IMR-90 (cell line): ENCODE measurements around the gene GZF1. TPM values are rescaled to one million over a fixed set of nuclear protein-coding genes. Genes with fewer than 3 reads are reported as not detected.

Experiments used
- ATAC-seq: fragments of 200-7000 bp; cut with Tn5 transposase; 2 replicates; pipeline ENCODE4 v1.9.1; 2020; ENCODE audit warnings: low read depth, mild to moderate bottlenecking, moderate library complexity
- BruUV-seq: library from RNA; stranded (reverse); fragments of 400-500 nt; replicated peaks from 2 replicates; lab custom pipeline; 2021; lab: Mats Ljungman, UMichigan
- CTCF ChIA-PET: fragments of 300-600 bp; formaldehyde crosslinking; extraction: SDS; loops from one replicate; lab custom pipeline; 2021; ENCODE audit warnings: antibody characterized with exemption; lab: Yijun Ruan, JAX
- POLR2A ChIA-PET: fragments of 300-600 bp; sonication (Branson Sonifier 250); formaldehyde crosslinking; loops from one replicate; lab custom pipeline; 2022; ENCODE audit warnings: antibody characterized with exemption; ENCODE audit not compliant: unreplicated experiment; lab: Charles Lee
- DNase-seq: peaks from one replicate; pipeline ENCODE4 v3.0.0; 2013
- H2AFZ ChIP-seq: replicated peaks from 2 replicates; pipeline ENCODE3; 2013; ENCODE audit warnings: low read length, mild to moderate bottlenecking; ENCODE audit not compliant: poor library complexity
- H2AK5ac ChIP-seq: 2 replicates; pipeline ENCODE4 v1.6.1; 2013; ENCODE audit warnings: low read depth, low read length, inconsistent platforms
- H2AK9ac ChIP-seq: replicated peaks from 2 replicates; pipeline ENCODE3; 2013; ENCODE audit warnings: mild to moderate bottlenecking, low read depth, low read length, moderate library complexity; ENCODE audit not compliant: poor library complexity
- H2BK120ac ChIP-seq: 2 replicates; pipeline ENCODE4 v1.6.1; 2013; ENCODE audit warnings: low read depth, low read length, inconsistent platforms
- H2BK15ac ChIP-seq: 3 replicates; pipeline ENCODE4 v1.6.1; 2013; ENCODE audit warnings: low read depth, low read length, inconsistent platforms
- H2BK20ac ChIP-seq: 2 replicates; pipeline ENCODE4 v1.6.1; 2013; ENCODE audit warnings: low read depth, mild to moderate bottlenecking, inconsistent platforms, low read length, moderate library complexity
- H2BK5ac ChIP-seq: 2 replicates; pipeline ENCODE4 v1.6.1; 2013; ENCODE audit warnings: mild to moderate bottlenecking, low read depth, low read length, inconsistent platforms; ENCODE audit not compliant: poor library complexity, severe bottlenecking
- H3K14ac ChIP-seq: replicated peaks from 2 replicates; pipeline ENCODE4 v1.6.1; 2013; ENCODE audit warnings: low read depth, low read length, inconsistent platforms
- H3K18ac ChIP-seq: 2 replicates; pipeline ENCODE4 v1.6.1; 2013; ENCODE audit warnings: low read depth, low read length, control low read depth
- H3K23ac ChIP-seq: 2 replicates; pipeline ENCODE4 v1.6.1; 2013; ENCODE audit warnings: low read depth, low read length, inconsistent platforms
- H3K27ac ChIP-seq: 2 replicates; pipeline ENCODE4 v1.5.1; 2013; ENCODE audit warnings: mild to moderate bottlenecking, control low read depth, low read length; ENCODE audit not compliant: insufficient read depth
- H3K27me3 ChIP-seq: 2 replicates; pipeline ENCODE4 v1.6.1; 2013; ENCODE audit warnings: low read length; ENCODE audit not compliant: control insufficient read depth, insufficient read depth
- H3K36me3 ChIP-seq: 2 replicates; pipeline ENCODE4 v1.6.1; 2013; ENCODE audit warnings: low read length, mixed read lengths; ENCODE audit not compliant: control insufficient read depth, insufficient read depth
- H3K4ac ChIP-seq: 2 replicates; pipeline ENCODE4 v1.6.1; 2013; ENCODE audit warnings: low read depth, low read length, inconsistent platforms
- H3K4me1 ChIP-seq: 2 replicates; pipeline ENCODE4 v1.6.1; 2013; ENCODE audit warnings: low read length, mixed read lengths; ENCODE audit not compliant: control insufficient read depth, insufficient read depth
- H3K4me2 ChIP-seq: 2 replicates; pipeline ENCODE4 v1.6.1; 2013; ENCODE audit warnings: low read depth, mild to moderate bottlenecking, control low read depth, low read length, moderate library complexity
- H3K4me3 ChIP-seq: 2 replicates; pipeline ENCODE4 v1.5.1; 2013; ENCODE audit warnings: low read depth, mild to moderate bottlenecking, control low read depth, low read length, moderate library complexity; ENCODE audit not compliant: insufficient read depth
- H3K56ac ChIP-seq: 2 replicates; pipeline ENCODE4 v1.6.1; 2013; ENCODE audit warnings: low read length, inconsistent platforms; ENCODE audit not compliant: insufficient read depth; ENCODE audit errors: extremely low read depth
- H3K79me1 ChIP-seq, 2 experiments: 2 replicates each; pipeline ENCODE4 v1.6.1; 2013; ENCODE audit warnings: low read length in 2 of 2, inconsistent platforms in 1 of 2, low read depth in 1 of 2
- H3K9ac ChIP-seq: 2 replicates; pipeline ENCODE4 v1.6.1; 2013; ENCODE audit warnings: low read depth, low read length, control low read depth
- H3K9me1 ChIP-seq: 2 replicates; pipeline ENCODE4 v1.6.1; 2013; ENCODE audit warnings: low read length, inconsistent platforms; ENCODE audit not compliant: insufficient read depth
- H3K9me3 ChIP-seq: 2 replicates; pipeline ENCODE4 v1.6.1; 2013; ENCODE audit warnings: low read length; ENCODE audit not compliant: control insufficient read depth, insufficient read depth
- H4K20me1 ChIP-seq: 2 replicates; pipeline ENCODE4 v1.6.1; 2013; ENCODE audit warnings: low read length, inconsistent platforms; ENCODE audit not compliant: insufficient read depth
- H4K5ac ChIP-seq: 2 replicates; pipeline ENCODE4 v1.6.1; 2013; ENCODE audit warnings: mild to moderate bottlenecking, low read depth, low read length, control low read depth
- H4K8ac ChIP-seq, 2 experiments: 2 replicates each; pipeline ENCODE4 v1.6.1; 2013; ENCODE audit warnings: low read depth in 2 of 2, low read length in 2 of 2, control low read depth in 1 of 2, inconsistent platforms in 1 of 2
- H4K91ac ChIP-seq: 2 replicates; pipeline ENCODE4 v1.6.1; 2013; ENCODE audit warnings: low read depth, low read length, inconsistent platforms; ENCODE audit not compliant: insufficient read depth
- BHLHE40 ChIP-seq: fragments of 150-350 bp; IDR thresholded peaks from 2 replicates; pipeline ENCODE4 v1.6.1; 2016; ENCODE audit warnings: mild to moderate bottlenecking, low read depth, low read length
- CEBPB ChIP-seq: IDR thresholded peaks from 2 replicates; pipeline ENCODE4 v1.6.1; 2012; ENCODE audit warnings: low read depth, low read length, improper control_type of control experiment
- CHD1 ChIP-seq: IDR thresholded peaks from 2 replicates; pipeline ENCODE4 v1.6.1; 2012; ENCODE audit warnings: low read depth, low read length, improper control_type of control experiment
- FOS ChIP-seq: fragments of 150-350 bp; IDR thresholded peaks from 2 replicates; pipeline ENCODE4 v1.6.1; 2016; ENCODE audit warnings: low read depth, low read length
- MAFK ChIP-seq: IDR thresholded peaks from 2 replicates; pipeline ENCODE4 v1.6.1; 2012; ENCODE audit warnings: low read depth, low read length, improper control_type of control experiment
- MAZ ChIP-seq: IDR thresholded peaks from 2 replicates; pipeline ENCODE4 v1.6.1; 2012; ENCODE audit warnings: low read depth, mild to moderate bottlenecking, low read length, improper control_type of control experiment, moderate library complexity, borderline replicate concordance
- MXI1 ChIP-seq: IDR thresholded peaks from 2 replicates; pipeline ENCODE4 v1.6.1; 2012; ENCODE audit warnings: low read depth, mild to moderate bottlenecking, low read length, moderate library complexity, borderline replicate concordance
- NFE2L2 ChIP-seq: fragments of 150-350 bp; IDR thresholded peaks from 2 replicates; pipeline ENCODE4 v1.6.1; 2016; ENCODE audit warnings: low read depth, mild to moderate bottlenecking, low read length
- POLR2A ChIP-seq: IDR thresholded peaks from 2 replicates; pipeline ENCODE4 v1.6.1; 2012; ENCODE audit warnings: mild to moderate bottlenecking, low read depth, low read length
- RAD21 ChIP-seq: IDR thresholded peaks from 2 replicates; pipeline ENCODE4 v1.6.1; 2012; ENCODE audit warnings: low read length, improper control_type of control experiment
- RCOR1 ChIP-seq: IDR thresholded peaks from 2 replicates; pipeline ENCODE4 v1.6.1; 2012; ENCODE audit warnings: mild to moderate bottlenecking, low read length, improper control_type of control experiment; ENCODE audit not compliant: insufficient replicate concordance
- RFX5 ChIP-seq: IDR thresholded peaks from 2 replicates; pipeline ENCODE4 v1.8.0; 2012; ENCODE audit warnings: low read depth, mild to moderate bottlenecking, low read length, moderate library complexity
- SMC3 ChIP-seq: fragments of 150-350 bp; IDR thresholded peaks from 2 replicates; pipeline ENCODE4 v1.6.1; 2016; ENCODE audit warnings: low read depth, mild to moderate bottlenecking, antibody characterized with exemption, low read length, moderate library complexity
- dilution Hi-C: fragments of 300-500 bp; cut with HindIII; formaldehyde crosslinking; loops from one replicate; pipeline ENCODE4 v1.14.3; 2018; ENCODE audit warnings: low sequenced_read_pairs; ENCODE audit not compliant: unreplicated experiment
- in situ Hi-C: fragments of 300-500 bp; cut with MboI; formaldehyde crosslinking; loops from 3 replicates; pipeline ENCODE4 v1.14.3; 2019; ENCODE audit warnings: low sequenced_read_pairs, inconsistent platforms, mixed read lengths
- intact Hi-C: fragments of 100-400 bp; cut with micrococcal nuclease; formaldehyde crosslinking; loops from 2 replicates; pipeline ENCODE4 v1.10.0; 2022
- polyA plus RNA-seq, 3 experiments: library from polyadenylated mRNA; depleted of rRNA; stranded (reverse); fragments of >200 nt; gene quantifications; 2 replicates each; pipeline ENCODE4 v1.2.3, GENCODE V29; 2012; ENCODE audit warnings: low replicate concordance in 1 of 3
- total RNA-seq: library from RNA; depleted of rRNA; stranded (reverse); fragments of >200 nt; gene quantifications from 2 replicates; pipeline ENCODE4 v1.2.3, GENCODE V29; 2012
- TF ChIP-seq, protein P1 (sequence below): conservative IDR thresholded peaks from 2 replicates; pipeline ENCODE4 v1.5.1; 2012; ENCODE audit warnings: mild to moderate bottlenecking, low read depth, low read length, improper control_type of control experiment
- TF ChIP-seq, protein P2 (sequence below): fragments of 150-350 bp; IDR thresholded peaks from 2 replicates; pipeline ENCODE4 v1.6.1; 2017; ENCODE audit warnings: mild to moderate bottlenecking, antibody characterized with exemption, low read length, low read depth
- TF ChIP-seq, protein P3 (sequence below): fragments of 150-350 bp; IDR thresholded peaks from 2 replicates; pipeline ENCODE4 v1.6.1; 2016; ENCODE audit warnings: low read depth, mild to moderate bottlenecking, low read length, moderate library complexity, borderline replicate concordance

The GZF1 gene
- total and polyA plus RNA-seq, 2 of the 4 experiments (the other 2 are of a cell fraction): 23.7 to 24.7 TPM

DNA sequence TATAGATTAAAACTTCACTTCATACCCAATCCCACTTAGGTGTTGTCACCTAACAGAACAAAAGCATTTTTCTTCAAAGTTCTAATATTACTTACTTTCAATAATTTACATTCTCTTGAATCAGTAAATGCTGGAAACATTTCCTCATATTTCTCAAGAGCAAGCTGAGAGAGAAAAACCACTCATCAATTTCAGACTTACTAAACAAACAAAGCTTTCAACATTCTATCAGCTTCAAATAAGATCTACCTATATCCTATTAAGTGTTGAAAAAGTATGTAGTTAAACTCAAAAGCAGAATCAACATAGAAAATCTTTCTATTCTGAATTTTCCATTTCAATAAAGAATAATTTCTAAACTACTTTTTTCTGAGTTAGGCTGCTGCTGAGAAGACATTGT, 17.8 kb downstream of the GZF1 start:
- H3K36me3 ChIP-seq: peaks cover 17% of the 10 kb centered on the region
- dilution Hi-C loops: no loop called here
- no peak overlapping the region for H3K27ac ChIP-seq
- no peak overlapping the region for H3K9ac ChIP-seq
- no peak overlapping the region for H2AK9ac ChIP-seq
- H3K14ac ChIP-seq: no peak overlapping the region
- intact Hi-C loops: no loop called here
- H3K18ac ChIP-seq: no peak overlapping the region
- no peak overlapping the region for H3K56ac ChIP-seq
- H3K9me1 ChIP-seq: peaks cover 4% of the 10 kb centered on the region
- no peak overlapping the region for H3K4ac ChIP-seq
- H3K4me3 ChIP-seq: no peak overlapping the region
- no peak overlapping the region for H2BK5ac ChIP-seq
- DNase-seq (no peak), ATAC-seq (no peak)
- H3K23ac ChIP-seq: no peak overlapping the region
- H3K27me3 ChIP-seq: no peaks in the 10 kb centered on the region
- ChIA-PET CTCF (no interaction called here), POLR2A (no interaction called here)
- H2AK5ac ChIP-seq: no peak overlapping the region
- BruUV-seq: no TSS peak
- no peak overlapping the region for H2BK15ac ChIP-seq
- in situ Hi-C loops: no loop called here
- no peaks in the 10 kb centered on the region for H3K4me1 ChIP-seq
- no peak overlapping the region for H4K91ac ChIP-seq
- no peak for TF ChIP-seq CHD1
- no peak for TF ChIP-seq RFX5
- TF ChIP-seq, protein P1, sequence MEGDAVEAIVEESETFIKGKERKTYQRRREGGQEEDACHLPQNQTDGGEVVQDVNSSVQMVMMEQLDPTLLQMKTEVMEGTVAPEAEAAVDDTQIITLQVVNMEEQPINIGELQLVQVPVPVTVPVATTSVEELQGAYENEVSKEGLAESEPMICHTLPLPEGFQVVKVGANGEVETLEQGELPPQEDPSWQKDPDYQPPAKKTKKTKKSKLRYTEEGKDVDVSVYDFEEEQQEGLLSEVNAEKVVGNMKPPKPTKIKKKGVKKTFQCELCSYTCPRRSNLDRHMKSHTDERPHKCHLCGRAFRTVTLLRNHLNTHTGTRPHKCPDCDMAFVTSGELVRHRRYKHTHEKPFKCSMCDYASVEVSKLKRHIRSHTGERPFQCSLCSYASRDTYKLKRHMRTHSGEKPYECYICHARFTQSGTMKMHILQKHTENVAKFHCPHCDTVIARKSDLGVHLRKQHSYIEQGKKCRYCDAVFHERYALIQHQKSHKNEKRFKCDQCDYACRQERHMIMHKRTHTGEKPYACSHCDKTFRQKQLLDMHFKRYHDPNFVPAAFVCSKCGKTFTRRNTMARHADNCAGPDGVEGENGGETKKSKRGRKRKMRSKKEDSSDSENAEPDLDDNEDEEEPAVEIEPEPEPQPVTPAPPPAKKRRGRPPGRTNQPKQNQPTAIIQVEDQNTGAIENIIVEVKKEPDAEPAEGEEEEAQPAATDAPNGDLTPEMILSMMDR: no peak
- TF ChIP-seq RCOR1: no peak
- TF ChIP-seq, protein P2, sequence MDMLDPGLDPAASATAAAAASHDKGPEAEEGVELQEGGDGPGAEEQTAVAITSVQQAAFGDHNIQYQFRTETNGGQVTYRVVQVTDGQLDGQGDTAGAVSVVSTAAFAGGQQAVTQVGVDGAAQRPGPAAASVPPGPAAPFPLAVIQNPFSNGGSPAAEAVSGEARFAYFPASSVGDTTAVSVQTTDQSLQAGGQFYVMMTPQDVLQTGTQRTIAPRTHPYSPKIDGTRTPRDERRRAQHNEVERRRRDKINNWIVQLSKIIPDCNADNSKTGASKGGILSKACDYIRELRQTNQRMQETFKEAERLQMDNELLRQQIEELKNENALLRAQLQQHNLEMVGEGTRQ: no peak
- no peak for TF ChIP-seq FOS
- TF ChIP-seq MAFK: no peak
- no peak for TF ChIP-seq BHLHE40
- no peak for TF ChIP-seq POLR2A
- no peak for TF ChIP-seq SMC3
- TF ChIP-seq NFE2L2: no peak
- no peak for TF ChIP-seq MXI1
- TF ChIP-seq RAD21: no peak
- TF ChIP-seq, protein P3, sequence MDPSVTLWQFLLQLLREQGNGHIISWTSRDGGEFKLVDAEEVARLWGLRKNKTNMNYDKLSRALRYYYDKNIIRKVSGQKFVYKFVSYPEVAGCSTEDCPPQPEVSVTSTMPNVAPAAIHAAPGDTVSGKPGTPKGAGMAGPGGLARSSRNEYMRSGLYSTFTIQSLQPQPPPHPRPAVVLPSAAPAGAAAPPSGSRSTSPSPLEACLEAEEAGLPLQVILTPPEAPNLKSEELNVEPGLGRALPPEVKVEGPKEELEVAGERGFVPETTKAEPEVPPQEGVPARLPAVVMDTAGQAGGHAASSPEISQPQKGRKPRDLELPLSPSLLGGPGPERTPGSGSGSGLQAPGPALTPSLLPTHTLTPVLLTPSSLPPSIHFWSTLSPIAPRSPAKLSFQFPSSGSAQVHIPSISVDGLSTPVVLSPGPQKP: no peak
- no peak for TF ChIP-seq CEBPB
- TF ChIP-seq MAZ: no peak
- H4K8ac ChIP-seq: no peak overlapping the region
- peaks cover 12 to 27% of the 10 kb centered on the region in 2 experiments; a peak in 3 of 4 replicates for H3K79me1 ChIP-seq
- H4K5ac ChIP-seq: no peak overlapping the region
- no peak overlapping the region for H3K4me2 ChIP-seq
- H4K20me1 ChIP-seq: no peaks in the 10 kb centered on the region; the same call in 1 of the 2 replicates
- no peaks in the 10 kb centered on the region; the same call in 1 of the 2 replicates for H3K9me3 ChIP-seq
- no peak overlapping the region for H2BK20ac ChIP-seq
- H2BK120ac ChIP-seq: no peak overlapping the region
- no peak overlapping the region for H2AFZ ChIP-seq
